Measurements from ENCODE around the gene PRPF40A. TPM values are rescaled to one million over a fixed set of nuclear protein-coding genes. Genes with fewer than 3 reads are reported as not detected.

Gene PRPF40A
- total RNA-seq: 76.6 and 88.3 TPM in 2 replicates

GRCh38 chr2:152717228-152718075 is at the start of gene PRPF40A:
PRPF40A (minus strand) TSS chr2:152717461; CDS start chr2:152717439, 22 bp downstream.

GRCh38 chr2:152718076-152718908 is 1.0 kb upstream of the PRPF40A start, which contains the start of gene ARL6IP6:
ARL6IP6 (plus strand) TSS chr2:152718620; CDS start chr2:152718625, 5 bp downstream.

Other genes with a start within 250 kb of the PRPF40A start
- gene ARL6IP6, start 1.2 kb upstream of the PRPF40A start, total RNA-seq: 22.6 and 35.8 TPM in 2 replicates

Measured in epithelial cell of alveolus of lung (primary cell).